NB4 (cell line): Measurements from ENCODE around the gene KCNQ1.

Source experiments
- DNase-seq: peaks from one replicate; pipeline ENCODE4 v3.0.0; 2010; ENCODE audit warnings: low read depth
- H3K4me3 ChIP-seq: one replicate; pipeline ENCODE4 v1.5.1; 2011; ENCODE audit warnings: mild to moderate bottlenecking, low read depth, low read length, moderate library complexity
- MYC ChIP-seq: IDR thresholded peaks from 2 replicates; pipeline ENCODE4 v1.6.1; 2011; ENCODE audit warnings: low read depth, low read length
- POLR2A ChIP-seq: IDR thresholded peaks from 2 replicates; pipeline ENCODE4 v1.6.1; 2011; ENCODE audit warnings: mild to moderate bottlenecking; ENCODE audit not compliant: insufficient read length; ENCODE audit errors: extremely low read depth
- TF ChIP-seq, protein P1 (sequence below): IDR thresholded peaks from one replicate; pipeline ENCODE4 v1.5.1; 2012; ENCODE audit warnings: low read depth, low read length
- TF ChIP-seq, protein P2 (sequence below): IDR thresholded peaks from 2 replicates; pipeline ENCODE4 v1.6.1; 2011; ENCODE audit warnings: low read depth, low read length

KCNQ1 gene

DNA sequence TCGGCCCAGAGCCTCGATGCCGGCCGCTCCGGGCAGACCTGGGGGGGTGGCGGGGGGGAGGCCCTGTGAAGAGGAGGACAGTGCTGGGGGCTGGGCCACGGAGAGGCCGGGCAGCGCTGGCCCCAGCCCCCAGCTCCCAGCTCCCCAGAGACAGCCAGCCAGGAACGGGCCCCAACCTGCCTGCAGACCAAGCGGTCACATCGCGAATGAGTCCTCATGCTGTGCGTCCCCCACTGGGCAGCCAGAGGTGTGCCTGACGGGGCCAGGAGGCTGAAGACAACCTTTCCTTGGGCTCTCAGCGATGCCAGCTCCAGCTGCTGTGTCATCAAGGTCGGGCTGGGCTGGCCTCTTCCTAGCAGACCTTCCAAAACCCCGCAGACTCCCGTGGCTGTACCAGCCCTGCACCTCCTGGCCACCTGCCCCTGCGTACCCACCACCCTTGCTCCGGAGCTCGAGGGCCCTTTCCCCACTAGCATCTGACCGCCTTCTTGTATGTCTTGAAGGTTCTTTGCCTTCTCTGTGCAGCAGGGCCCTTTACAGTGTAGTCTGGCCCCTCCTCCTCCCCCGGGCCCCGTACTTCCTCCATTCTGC, 352.4 kb downstream of the KCNQ1 start:
- TF ChIP-seq, protein P1, sequence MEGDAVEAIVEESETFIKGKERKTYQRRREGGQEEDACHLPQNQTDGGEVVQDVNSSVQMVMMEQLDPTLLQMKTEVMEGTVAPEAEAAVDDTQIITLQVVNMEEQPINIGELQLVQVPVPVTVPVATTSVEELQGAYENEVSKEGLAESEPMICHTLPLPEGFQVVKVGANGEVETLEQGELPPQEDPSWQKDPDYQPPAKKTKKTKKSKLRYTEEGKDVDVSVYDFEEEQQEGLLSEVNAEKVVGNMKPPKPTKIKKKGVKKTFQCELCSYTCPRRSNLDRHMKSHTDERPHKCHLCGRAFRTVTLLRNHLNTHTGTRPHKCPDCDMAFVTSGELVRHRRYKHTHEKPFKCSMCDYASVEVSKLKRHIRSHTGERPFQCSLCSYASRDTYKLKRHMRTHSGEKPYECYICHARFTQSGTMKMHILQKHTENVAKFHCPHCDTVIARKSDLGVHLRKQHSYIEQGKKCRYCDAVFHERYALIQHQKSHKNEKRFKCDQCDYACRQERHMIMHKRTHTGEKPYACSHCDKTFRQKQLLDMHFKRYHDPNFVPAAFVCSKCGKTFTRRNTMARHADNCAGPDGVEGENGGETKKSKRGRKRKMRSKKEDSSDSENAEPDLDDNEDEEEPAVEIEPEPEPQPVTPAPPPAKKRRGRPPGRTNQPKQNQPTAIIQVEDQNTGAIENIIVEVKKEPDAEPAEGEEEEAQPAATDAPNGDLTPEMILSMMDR, result no peak
- TF ChIP-seq MYC (no peak), POLR2A (no peak)
- TF ChIP-seq, protein P2, sequence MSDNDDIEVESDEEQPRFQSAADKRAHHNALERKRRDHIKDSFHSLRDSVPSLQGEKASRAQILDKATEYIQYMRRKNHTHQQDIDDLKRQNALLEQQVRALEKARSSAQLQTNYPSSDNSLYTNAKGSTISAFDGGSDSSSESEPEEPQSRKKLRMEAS, result no peak
- H3K4me3 ChIP-seq, result no peak overlapping the region
- DNase-seq, result no peak

DNA sequence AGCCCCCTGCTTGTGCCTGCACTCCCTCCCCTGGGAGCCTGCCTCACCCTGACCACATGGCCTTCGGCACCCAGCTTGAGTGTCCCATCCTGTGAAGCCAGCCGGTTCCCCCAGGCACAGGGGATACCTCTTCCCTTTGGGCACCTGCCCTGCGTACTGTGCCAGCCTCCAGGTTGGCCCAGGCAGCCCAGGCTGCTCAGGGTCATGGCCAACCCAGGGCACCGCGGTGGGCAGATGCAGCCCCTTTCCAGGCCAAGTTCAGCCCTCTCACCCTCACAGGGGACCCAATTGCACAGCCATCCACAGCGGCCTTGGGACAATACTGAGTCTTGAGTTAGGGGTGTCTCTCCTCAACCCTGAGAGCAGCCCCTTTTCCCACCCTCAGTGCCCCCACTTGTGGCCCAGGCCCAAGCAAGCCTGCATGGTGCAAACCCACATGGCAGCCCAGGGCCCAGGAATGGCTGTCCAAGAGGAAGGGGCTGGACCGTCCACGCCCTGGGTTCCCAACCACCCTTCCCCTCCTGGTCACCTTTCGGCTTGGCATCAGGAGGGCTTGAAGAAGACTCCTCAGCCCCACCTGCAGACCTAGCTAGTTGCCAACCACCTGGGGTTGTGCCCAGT, 353.0 kb downstream of the KCNQ1 start:
- no peak for DNase-seq
- TF ChIP-seq MYC (no peak), POLR2A (no peak)
- TF ChIP-seq, protein P1, result no peak
- TF ChIP-seq, protein P2, result no peak
- no peak overlapping the region for H3K4me3 ChIP-seq

DNA sequence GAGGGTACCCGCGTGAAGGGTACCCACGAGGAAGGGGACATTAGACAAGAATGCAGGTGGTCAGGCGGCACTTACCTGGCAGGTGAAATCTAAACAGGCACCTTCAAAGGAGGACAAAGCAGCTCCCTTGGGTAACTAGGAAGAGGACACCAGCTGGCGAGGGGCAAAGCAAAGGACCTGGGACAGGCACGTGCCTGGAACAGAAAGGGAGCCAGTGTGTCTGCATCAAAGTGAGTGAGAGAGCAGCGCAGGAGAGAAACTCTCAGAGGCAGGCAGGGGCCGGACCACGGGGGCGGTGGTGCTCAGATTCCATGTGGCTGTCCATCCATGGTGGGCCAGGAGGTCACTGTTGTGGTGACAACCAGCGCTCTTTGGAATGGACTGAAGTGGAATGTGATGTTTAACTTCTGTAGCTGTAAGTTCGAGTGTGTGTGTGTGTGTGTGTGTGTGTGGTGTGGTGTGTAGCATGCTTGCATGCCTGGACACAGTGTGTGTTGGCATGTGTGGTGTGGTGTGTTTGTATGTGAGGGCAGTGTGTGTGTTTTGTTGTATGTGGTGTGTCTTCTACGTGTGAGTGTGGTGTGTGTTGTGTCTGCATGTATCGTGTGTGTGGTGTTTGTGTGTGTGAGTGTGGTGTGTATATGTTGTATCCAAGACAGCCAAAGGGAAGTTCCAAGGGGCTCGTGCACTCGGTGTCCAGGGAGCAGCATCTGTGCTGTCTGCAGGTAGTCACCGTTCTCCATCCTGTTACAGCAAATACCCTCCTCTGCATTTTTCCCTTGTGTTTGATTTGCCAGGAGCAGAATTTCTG, 354.3 kb downstream of the KCNQ1 start:
- TF ChIP-seq MYC (no peak), POLR2A (no peak)
- TF ChIP-seq, protein P1, result no peak
- TF ChIP-seq, protein P2, result no peak
- DNase-seq, result no peak
- no peak overlapping the region for H3K4me3 ChIP-seq

DNA sequence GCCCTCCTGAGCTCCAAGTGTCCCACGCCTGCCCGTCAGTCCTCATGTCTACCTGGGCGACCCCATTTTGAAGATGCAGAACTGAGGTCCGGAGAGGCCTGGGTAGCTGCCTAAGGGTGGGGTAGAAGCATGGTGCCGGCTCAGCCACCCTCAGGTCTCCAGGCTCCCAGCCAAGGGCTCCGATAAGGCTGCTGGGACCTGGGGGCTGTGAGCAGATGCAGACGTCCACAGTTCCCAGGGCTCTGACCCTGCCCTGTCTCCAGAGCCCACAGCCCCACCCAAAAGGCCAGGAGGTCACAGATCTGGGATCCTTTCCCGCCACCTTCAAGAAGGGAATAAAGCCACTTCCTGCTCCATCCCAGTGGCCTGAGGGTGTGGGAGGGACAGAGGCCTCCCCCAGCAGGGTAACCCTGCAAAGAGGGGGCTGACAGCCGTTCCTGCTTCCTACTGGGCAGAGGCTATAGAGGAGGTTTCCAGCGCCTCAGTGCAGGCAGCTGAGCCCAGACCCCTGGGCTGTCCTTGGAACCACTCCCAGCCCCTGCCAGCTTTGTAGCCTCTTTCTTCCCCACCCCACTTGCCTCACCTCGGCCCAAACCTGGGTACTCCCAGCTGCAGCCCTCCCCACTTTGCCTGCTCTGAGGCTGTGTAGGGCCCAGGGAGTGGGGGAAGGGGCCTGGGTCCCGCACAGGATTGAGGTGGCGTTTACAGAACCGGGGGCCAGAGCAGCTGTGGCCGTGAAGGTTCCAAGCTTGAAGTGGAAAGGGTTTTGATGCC, 355.3 kb downstream of the KCNQ1 start:
- TF ChIP-seq, protein P1, result no peak
- TF ChIP-seq MYC, result no peak
- TF ChIP-seq, protein P2, result no peak
- TF ChIP-seq POLR2A, result no peak

DNA sequence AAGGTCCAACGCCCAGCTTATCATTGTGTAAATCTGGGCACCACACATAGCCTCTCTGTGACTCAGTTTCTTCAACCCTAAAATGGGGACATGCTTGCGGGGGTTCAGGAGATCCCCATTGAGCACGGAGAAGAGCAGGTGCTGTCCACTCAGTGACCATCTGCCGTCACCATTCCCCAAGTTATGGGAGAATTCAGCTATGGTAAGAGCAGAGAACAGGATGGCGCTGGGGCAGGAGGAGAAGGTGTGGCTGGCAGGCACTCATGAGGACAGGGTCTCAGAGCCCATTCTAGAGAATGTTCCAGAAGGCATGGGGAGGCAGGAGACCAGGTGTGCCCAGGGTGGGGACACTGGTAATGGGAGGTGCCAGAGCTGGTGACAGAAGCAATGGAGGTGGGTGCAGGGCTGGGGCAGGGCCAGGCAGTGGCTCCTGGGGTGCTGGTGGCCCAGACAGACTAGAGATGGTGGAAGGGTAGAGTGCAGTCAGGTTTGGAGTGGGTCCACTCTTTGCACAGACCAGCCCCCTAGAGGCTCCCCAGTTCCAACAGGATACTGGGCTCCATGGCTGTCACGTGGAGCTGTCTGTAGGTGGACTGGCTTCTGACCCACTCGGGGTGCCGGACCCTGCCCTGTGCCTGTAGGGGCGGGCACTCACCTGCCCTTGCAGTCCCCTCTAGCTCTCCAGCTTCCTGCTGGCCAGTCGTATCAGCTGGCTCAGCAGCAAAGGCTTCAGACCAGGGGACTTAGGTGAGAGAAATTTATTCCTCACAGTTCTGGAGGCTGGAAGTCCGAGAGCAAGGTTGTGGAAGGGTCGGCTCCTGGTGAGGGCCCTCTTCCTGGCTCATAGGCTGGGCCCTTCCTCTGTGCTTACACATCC, 356.1 kb downstream of the KCNQ1 start:
- DNase-seq, result no peak
- TF ChIP-seq, protein P1, result no peak
- TF ChIP-seq, protein P2, result no peak
- TF ChIP-seq MYC, result no peak
- TF ChIP-seq POLR2A, result no peak

More for the DNA sequence above, 355.3 kb downstream of the KCNQ1 start:
- no peak overlapping the region for H3K4me3 ChIP-seq
- DNase-seq, result no peak

More for the DNA sequence above, 356.1 kb downstream of the KCNQ1 start:
- H3K4me3 ChIP-seq, result no peak overlapping the region
